GM21423 (cell line): ENCODE measurements around the gene DSCAM.

Source experiments
- ATAC-seq: cut with Tn5 transposase; IDR thresholded peaks from one replicate; pipeline ENCODE4 v1.9.1; 2021; ENCODE audit warnings: mild to moderate bottlenecking, moderate library complexity; ENCODE audit not compliant: unreplicated experiment

The DSCAM gene

DNA sequence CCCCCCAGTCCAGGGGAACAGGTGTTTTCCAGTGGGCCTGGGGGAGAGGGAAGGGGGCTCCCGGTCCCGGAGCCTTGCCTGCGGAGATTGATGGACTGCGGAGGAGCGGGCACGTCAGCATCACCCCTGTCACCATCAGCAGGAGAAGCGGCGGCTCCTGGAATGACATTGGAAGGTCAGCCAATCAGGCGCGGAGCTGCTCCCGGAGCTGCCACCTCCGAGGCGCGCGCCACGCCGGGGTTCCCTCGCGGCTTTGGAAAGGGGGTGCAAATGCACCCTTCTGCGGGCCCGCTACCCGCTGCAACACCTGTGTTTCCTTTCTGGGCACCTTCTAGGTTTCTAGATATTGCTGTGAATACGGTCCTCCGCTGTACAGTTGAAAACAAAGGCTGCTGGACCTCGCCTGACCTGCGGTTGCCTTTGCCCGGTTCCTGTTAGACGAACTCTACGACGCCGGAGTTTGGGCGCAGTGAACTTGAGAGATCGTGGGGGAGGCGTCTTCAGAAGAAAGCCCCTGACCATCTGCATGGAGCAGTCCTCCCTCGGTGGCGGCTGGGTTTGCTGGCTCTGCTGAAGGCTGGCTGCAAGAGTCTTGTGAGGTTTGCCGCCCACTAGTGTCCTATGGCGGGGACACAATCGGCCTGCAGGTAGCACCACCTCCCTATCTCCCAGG, 5.3 kb downstream of the DSCAM start:
- no peak for ATAC-seq

DNA sequence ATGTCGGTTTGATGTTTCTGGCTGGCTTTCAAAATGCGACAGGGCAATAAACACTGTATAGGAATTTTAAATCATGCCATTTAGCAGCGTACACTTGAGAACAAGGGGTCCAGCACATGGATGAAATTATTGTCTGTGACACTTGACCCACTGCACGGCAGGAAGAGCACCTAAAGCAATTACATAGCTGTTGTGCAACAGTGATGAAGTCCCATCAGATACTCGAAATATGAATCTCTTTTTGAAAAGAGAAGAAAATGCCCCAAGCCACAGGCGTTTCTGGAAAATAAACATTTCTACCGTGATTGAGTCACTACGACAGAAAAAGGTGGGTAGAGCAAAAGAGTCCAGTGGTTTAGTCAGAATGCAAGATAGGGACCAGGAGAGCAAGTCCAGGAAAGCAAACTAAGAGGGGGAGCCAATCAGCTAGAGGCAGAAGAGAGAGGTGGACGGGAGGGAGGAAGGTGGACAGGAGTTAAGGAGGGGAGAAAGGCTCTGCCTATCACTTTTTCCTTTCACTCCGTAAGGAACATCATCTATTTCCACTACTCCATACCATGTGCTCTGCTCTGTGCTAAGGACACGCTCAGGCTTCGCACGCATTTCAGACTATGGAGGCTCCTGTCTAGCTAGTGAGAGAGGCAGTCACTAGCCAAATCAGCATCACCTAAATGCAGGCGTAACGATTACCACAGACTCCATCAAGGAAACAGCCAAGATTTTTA, 6.4 kb downstream of the DSCAM start:
- no peak for ATAC-seq

DNA sequence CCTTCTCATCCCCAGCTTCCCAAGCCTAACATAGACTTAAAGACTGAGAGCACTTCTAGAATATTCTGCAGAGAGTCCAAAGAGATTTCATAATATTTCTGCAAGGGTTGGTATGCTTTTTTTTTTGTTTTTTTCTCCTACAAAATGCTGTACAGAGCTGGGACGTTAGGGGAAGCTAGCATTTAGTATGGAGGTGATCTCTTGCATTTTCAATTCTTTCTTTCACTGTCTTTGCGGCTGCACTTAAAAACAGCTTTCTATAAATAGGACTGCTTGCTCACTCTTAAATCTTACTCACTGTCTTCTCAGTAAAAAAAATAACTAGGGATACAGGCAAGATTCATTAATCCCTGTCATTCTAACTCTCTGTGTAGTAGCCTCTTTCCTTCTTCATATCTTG, 7.4 kb downstream of the DSCAM start:
- no peak for ATAC-seq

DNA sequence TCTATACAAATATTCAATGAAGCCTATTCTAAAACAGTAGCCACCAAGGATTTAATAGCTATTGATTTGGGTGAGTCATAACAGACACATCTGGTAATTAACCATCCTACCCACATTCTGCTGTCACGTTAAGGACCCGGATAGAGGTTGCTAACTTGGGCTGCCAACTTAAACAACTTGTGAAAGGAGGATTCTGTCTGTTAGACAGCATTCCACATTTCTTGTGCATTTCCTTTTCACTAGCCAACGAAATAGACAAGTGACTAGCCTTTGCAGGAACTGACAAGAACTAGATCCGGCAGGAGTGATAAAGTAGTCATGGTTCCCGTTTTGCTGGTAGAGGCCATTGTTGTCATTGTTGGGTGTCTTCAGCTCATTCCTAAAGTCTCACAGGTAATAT, 9.5 kb downstream of the DSCAM start:
- no peak for ATAC-seq

DNA sequence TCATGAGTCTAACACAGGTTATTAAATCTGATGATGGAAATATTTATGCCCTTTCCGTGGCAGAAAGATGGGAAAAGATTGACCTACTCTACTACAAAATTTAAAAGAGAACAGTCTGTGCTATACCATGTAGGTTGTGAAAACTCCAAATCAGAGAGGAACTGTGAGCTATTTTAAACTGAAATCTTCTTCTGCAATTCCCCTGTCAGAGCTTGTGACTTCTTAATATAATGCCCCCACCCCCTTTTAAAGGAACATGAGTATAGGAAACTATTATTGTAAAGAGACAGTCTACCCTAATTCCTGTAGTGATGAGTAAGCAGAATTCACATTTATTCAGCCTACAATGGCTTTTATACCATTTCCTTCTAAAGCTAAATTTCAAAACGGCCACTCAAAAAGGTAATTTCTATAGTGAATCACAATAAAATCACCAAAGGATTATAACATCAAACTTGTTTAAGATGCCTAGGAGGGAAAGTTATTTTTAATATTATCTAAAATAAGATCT, 11.7 kb downstream of the DSCAM start:
- no peak for ATAC-seq

DNA sequence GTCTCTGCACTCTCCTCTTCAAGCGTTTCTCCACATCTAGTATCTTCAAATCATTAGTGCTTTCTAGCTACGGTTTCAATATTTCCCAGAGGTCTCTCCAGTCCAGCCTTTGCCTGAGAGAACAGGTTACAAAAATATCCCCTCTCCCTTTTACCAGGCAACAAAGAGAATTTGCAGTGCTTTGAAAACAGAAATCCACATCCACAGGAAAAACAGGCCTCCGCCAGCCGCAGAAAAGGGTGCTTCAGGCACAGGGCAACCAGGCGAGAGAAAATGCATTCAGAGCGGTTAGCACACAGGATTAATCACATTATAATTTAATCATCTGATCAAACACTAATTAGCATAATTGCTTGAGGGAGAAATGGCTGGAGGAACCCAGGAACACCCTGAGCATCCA, 13.8 kb downstream of the DSCAM start:
- no peak for ATAC-seq

DNA sequence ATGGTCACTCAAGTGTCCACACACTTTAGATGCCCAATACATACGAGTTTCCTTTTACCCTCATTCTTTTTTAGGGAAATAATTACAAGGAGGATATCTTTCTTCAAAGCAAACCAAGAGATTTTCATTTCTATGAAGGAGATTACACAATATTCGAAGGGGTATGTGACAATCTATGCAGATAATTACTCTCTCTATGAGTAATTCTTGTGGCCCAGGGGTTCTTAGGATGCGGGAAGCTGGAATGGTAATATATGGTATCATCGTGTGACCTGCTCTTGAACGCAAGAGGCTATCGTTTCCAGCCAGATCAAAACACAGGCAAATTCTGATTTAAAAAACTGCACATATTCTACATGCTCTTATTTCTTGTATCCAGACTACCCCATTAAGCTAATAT, 14.6 kb downstream of the DSCAM start:
- ATAC-seq: no peak

DNA sequence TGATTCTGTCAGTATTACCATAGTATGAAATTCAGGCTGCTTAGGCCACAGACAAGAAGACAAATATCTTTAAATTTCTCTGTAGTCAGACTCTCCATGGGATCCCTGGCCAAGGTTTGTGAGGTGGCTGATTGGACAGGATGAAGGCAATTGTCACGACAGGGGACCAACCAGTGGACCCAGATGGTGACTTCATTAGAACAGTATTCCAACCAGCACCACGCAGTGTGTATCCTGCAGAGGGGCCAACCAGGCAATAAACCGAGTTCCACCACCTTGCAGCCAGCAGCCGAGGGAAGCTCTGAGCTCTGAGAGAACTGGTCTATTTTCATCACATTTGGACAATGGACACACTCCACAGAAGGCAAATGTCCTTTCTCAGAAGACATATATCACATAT, 16.1 kb downstream of the DSCAM start:
- ATAC-seq: no peak

DNA sequence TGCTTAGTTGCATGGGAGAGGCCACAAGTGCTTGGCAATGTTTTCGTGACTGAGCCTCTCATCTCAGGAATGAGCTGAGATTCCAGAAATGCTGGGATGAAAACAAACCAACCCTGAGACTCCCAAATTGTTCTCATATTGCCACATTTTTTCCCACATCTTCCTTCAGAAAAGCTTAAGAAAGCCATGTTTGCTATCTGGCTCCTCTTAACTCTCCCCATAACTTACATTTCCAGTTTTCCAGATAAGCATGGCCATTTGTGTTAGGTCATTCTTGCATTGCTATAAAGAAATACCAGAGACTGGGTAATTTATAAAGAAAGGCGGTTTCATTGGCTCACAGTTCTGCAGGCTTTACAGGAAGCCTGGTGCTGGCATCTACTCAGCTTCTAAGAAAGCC, 17.2 kb downstream of the DSCAM start:
- ATAC-seq: no peak

DNA sequence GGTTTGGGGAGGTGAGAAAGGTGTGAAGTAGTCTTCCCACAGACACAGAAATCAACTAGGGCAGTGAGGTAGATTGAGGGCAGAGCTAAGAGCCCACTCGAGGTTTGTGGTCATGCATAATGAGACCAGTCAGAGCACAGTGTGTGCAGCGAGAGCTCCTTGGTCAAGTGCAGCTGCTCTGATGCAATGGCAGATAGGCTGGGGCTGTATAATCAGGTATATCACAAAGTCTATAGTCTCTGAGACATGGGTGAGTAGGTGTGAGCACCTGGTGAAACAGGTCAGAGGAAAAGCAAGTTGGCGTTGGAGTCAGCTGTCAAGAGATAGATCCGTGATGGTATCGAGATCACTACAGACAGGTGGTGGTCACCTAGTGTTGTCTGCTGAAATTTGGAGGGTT, 17.6 kb downstream of the DSCAM start:
- ATAC-seq: no peak

DNA sequence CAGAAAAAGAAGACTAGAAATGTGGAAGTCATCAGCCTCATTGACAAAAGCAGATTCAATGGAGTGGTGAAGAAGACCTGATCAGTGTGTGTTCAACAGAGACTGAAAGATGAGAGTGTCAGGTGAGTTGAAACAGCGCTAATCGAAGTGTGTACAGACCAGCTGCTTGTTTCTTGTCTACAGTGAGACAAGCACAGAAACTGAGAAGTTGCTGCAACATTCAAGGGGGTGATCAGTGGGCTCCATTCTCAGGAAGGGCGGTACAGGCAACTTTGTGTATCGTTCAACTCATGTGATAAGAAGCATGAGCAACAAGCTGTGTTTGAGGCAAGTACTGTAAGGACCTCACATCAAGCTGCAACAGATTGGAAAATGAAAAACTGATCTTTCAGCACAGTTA, 19.4 kb downstream of the DSCAM start:
- ATAC-seq: no peak

DNA sequence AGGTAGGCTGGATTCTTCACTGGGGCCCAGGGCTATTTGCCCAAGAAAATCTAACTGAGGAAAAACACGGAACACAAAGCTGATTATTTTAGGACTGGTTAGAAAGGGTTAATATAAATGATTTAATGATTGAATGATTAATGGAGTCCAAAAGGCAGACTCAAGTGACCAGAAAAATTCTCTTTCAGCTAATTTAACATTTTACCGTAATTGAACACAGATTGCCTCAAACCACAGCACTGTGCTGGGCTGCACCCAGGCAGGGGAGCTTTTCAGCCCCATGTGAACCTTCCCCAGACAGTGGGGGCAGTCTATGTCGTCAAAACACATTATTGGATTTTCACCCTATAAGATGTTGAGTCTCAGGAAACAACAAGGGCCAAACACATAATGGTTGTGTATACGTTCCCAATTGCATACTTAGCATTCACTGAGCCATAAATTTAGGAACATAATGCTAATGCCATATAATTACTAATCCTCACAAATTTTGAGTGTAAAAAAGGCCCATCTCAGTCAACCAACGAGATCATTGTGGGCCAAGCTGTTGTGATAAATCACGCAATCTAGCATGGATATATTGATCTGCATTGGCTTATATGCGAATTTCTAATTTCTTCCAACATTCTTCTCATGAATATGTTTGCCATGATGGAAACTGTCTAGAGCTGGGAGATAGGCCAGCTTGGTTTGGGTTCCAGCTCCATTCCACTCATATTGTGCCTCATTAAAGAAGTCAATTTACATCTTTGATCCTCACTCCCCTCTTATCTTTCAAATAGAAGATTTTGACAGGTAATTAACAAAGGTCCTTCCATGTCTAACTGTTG, 27.7 kb downstream of the DSCAM start:
- no peak for ATAC-seq

DNA sequence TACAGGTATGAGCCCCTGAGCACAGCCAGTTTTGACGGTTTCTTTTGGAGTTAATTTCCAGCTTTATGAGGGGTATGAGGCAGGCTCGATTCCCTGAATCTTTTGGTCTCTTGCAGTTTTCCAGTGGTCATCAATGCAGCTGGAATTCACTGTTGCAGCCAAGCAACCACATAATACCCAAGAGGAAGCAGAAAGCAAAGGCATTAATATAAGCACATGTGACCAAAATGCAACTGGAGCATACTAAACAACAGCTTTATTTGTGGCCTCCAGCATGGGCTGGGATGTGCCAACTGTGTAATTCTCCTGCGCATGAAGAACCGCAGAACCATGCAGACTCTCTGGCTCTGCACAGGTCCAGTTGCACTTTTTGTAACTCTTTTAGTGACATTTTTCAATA, 33.0 kb downstream of the DSCAM start:
- no peak for ATAC-seq

DNA sequence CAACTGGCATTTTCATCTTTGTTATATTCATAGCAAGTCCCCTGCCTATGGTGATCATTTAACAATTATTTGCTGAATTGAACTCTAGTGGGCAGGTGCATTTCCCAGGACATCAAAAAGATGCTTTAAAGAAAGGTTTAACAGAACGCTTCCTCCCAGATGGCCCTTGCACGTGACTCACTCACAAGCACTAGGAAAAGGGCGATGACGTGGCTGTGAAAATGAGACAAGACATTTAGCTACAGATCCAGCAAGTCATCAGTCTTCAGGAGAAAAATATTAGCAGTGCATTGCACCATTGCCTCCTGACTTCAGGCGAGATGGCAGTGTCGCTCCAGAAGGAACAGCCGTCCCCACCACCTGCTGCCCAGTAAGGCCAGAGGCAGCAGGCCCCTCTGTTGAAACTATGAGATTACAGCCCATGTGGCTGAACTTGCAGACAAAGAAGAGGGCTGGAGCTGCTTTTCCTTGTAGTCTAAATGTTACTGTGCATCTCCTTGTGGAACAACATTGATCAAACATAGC, 37.2 kb downstream of the DSCAM start:
- no peak for ATAC-seq

DNA sequence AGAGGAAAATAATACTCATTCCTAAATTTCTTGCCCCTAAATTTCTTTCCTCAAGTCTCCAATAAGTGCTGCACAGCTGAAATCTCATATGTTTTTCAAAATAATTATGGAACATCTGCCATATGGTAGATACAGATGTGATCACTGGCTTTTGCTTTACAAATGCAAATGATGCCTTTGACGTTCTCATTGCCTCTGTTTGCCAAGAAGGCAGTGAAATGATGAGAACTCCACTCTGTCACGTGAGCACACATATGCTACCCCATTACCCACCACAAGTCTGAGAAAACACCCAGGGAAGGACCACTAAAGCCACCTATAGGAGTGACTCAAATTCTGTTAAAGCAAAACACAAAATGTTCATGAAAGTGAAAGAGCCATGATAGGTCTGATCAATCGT, 43.9 kb downstream of the DSCAM start:
- ATAC-seq: no peak

DNA sequence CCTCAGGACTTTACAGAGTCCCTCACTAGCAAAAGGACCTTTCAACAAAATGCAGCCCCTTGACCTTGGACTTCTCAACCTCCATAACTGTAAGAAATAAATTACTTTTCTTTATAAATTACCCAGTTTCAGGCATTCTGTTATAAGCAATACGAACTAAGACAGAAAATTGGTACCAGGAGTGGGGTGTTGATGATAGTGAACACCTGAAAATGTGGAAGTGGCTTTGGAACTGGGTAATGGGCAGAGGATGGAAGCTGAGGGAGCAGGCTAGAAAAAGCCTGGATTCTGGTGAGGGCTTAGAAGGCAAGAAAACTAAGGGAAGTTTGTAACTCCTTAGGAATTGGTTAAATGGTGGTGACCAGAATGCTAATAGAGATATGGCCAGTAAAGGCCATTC, 46.8 kb downstream of the DSCAM start:
- no peak for ATAC-seq

DNA sequence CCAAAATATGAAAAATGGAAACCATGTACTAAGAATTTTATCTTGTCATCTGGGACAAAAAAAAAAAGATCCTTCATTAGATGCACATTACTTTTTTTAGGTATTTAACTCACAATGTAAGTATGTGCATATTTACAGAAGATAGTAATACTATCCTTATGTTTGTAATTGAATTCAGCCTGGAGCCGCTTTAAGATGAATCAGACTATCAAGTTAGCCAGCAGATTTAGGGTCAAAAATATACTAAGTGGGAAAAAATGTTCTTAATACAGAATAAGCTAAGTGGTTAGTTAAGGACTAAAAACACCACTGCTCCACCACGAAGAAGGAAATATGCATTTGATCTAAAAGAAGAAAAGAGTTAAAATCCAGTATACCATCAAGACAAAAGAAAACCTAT, 49.1 kb downstream of the DSCAM start:
- ATAC-seq: no peak

DNA sequence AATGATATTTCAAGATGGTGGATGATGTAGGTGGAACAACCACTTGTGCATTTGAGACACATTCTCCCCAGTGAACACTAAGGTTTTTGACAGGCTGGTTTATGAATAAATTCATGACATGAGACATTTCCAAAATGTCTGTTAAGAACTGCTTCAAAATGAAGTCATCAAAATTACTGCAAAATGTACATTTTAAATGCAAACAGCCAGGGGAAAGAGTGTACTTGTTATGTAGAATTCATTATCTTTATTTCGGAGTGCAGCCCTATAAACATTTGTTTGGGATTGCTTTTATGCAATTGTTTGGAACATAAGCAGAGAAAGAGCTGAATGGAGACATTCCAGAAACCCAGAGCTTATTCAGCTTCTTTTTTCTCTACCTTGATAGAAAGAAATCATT, 49.5 kb downstream of the DSCAM start:
- no peak for ATAC-seq

DNA sequence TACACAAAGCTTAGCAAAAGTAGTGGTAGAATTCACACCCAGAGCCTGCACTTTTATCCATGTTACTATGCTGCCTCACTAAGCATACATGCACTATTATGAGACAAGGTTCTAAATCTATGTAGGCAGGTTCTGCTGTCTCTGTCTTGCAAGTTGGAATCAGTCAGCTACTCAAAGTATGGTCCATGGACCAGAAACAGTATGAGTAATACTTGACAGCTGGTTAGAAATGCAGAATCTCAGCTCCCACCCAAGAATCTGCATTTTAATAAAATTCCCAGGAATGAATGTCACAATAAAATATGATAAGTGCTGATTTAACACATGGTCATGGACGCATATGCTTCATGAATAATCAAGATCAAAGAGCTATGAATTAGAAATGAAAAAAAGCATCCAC, 50.5 kb downstream of the DSCAM start:
- no peak for ATAC-seq

DNA sequence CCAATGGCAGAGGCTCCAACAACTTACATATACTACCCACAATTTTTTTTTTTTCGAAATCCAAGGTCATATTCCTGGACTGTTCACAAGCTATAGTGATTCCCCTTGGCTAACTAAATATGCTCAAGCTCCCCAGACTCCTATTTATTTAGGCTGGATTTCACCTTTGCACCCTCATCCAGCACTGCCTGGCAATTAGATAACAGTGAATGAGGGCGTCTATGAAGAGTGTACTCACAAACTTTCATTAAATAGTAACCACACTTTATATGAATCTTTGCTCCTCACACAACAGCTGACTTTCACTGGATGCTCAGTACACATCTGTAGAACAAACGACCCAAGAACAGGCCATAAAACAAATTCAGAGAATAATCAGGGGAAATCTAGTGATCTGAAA, 51.6 kb downstream of the DSCAM start:
- no peak for ATAC-seq

DNA sequence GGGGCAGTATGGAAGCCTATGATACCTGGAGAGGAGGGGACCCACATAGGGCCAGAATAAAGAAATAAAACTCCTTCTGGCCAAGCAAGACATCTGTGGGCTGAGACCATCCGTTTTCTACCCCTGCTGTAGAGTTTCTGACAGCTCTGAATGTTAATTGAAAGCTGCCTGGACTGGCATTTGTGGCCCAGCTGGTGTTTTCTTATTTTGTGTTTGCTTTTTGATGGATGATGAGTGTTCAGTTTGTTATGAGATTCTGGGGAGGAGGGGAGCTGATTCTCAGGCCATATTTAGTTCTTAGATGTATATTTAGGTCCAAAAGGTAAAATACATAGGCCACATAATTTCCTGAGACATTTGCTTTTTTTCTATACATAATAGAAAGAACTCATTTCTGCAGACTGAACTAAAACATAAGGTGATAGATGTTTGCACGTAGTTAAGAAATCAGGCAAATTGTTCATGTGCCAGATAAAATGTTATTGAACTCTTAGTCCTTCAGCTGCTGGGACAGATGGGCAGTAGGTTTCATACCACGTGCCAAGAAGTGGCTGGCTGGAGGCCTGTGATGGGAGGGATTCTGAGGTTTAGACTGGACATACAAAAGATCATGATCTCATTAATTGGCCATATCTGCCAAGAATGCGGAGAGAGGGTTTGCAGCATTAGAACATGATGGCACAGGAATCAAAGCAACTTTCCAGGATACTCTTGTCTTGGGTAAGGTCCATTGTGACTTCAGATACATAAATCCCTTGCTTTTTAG, 54.1 kb downstream of the DSCAM start:
- ATAC-seq: no peak
